Suppressor macrophage treated with lipopolysaccharide for 1 hour (primary cell): ENCODE measurements around the gene PNLIPRP2.

Experiments
- DNase-seq, 3 donors: peaks; one replicate each; pipeline ENCODE4 v3.0.0-alpha.2; 2020 to 2022

PNLIPRP2 gene

GRCh38 chr10:116686632-116687031, 65.9 kb downstream of the PNLIPRP2 start:
- no peak for DNase-seq

GRCh38 chr10:116687633-116688032, 66.9 kb downstream of the PNLIPRP2 start:
- no peak for DNase-seq

- DNase-seq, result peak in 1 of 3 donors; percentile 7
These were observed 67.5 kb downstream of the PNLIPRP2 start for GRCh38 chr10:116688241-116688711.

GRCh38 chr10:116688741-116689495, 68.2 kb downstream of the PNLIPRP2 start:
- no peak for DNase-seq

- no peak for DNase-seq
These were observed 69.0 kb downstream of the PNLIPRP2 start for GRCh38 chr10:116689744-116690143.

- no peak for DNase-seq
These were observed 69.9 kb downstream of the PNLIPRP2 start for GRCh38 chr10:116690356-116691322.

- DNase-seq, result no peak
These were observed 70.9 kb downstream of the PNLIPRP2 start for GRCh38 chr10:116691635-116692034.

GRCh38 chr10:116692225-116692624, 71.5 kb downstream of the PNLIPRP2 start:
- no peak for DNase-seq

GRCh38 chr10:116694243-116694926, 73.6 kb downstream of the PNLIPRP2 start:
- DNase-seq, result no peak
